Neural cell (in vitro differentiated cells): ENCODE data around the gene SORCS1. TPM values are rescaled to one million over a fixed set of nuclear protein-coding genes. Genes with fewer than 3 reads are reported as not detected.
A peak's percentile ranks its signal among the peaks of the same experiment; 100 is the strongest.

Experiments used
- H2AFZ ChIP-seq: fragments of 200-600, 300-800 bp; sonication (generic), shearing (Covaris generic); 2 replicates; pipeline ENCODE4 v1.6.0; 2014; ENCODE audit warnings: low read depth, mild to moderate bottlenecking, antibody characterized with exemption, low read length, moderate library complexity
- H3F3A ChIP-seq: fragments of 200-600 bp; shearing (Covaris generic); 2 replicates; pipeline ENCODE4 v1.6.1; 2016; ENCODE audit warnings: mild to moderate bottlenecking, moderate library complexity, mixed read lengths, antibody characterized with exemption, low read length; ENCODE audit not compliant: insufficient read depth, poor library complexity, severe bottlenecking
- H3K27ac ChIP-seq: fragments of 200-600, 300-800 bp; sonication (generic), shearing (Covaris generic); 2 replicates; pipeline ENCODE4 v1.5.1; 2014; ENCODE audit warnings: mild to moderate bottlenecking, low read length, moderate library complexity
- H3K27me3 ChIP-seq: fragments of 300-800, 200-600 bp; sonication (generic), shearing (Covaris generic); 2 replicates; pipeline ENCODE4 v1.6.0; 2014; ENCODE audit warnings: mild to moderate bottlenecking, low read depth, low read length, moderate library complexity; ENCODE audit not compliant: insufficient read depth
- H3K36me3 ChIP-seq: fragments of 300-800, 200-600 bp; sonication (generic), shearing (Covaris generic); 2 replicates; pipeline ENCODE4 v1.5.1; 2014; ENCODE audit warnings: mild to moderate bottlenecking, antibody characterized with exemption, low read length, moderate library complexity; ENCODE audit not compliant: insufficient read depth
- H3K4me2 ChIP-seq: fragments of 300-800, 200-600 bp; sonication (generic), shearing (Covaris generic); 2 replicates; pipeline ENCODE4 v1.6.0; 2014; ENCODE audit warnings: mild to moderate bottlenecking, low read length
- H3K4me3 ChIP-seq: fragments of 300-800, 200-600 bp; sonication (generic), shearing (Covaris generic); 2 replicates; pipeline ENCODE4 v1.5.1; 2014; ENCODE audit warnings: mild to moderate bottlenecking, low read length, moderate library complexity
- H3K79me2 ChIP-seq: fragments of 200-600 bp; shearing (Covaris generic); replicated peaks from 2 replicates; pipeline ENCODE4 v1.6.0; 2014; ENCODE audit warnings: mild to moderate bottlenecking, low read length, moderate library complexity; ENCODE audit not compliant: insufficient read depth
- H3K9ac ChIP-seq: fragments of 300-800, 200-600 bp; sonication (generic), shearing (Covaris generic); 2 replicates; pipeline ENCODE4 v1.6.1; 2016; ENCODE audit warnings: mild to moderate bottlenecking, low read length, mixed read lengths
- H3K9me2 ChIP-seq: fragments of 200-600 bp; shearing (Covaris generic); 2 replicates; pipeline ENCODE4 v1.6.1; 2016; ENCODE audit warnings: mild to moderate bottlenecking, low read length, mixed read lengths; ENCODE audit not compliant: insufficient read depth
- H3K9me3 ChIP-seq: fragments of 200-600, 300-800 bp; sonication (generic), shearing (Covaris generic); 2 replicates; pipeline ENCODE4 v1.6.1; 2016; ENCODE audit warnings: mild to moderate bottlenecking, mixed run types, low read length, moderate library complexity, mixed read lengths
- H4K20me1 ChIP-seq: fragments of 200-600 bp; shearing (Covaris generic); 2 replicates; pipeline ENCODE4 v1.6.1; 2016; ENCODE audit warnings: mild to moderate bottlenecking, mixed run types; ENCODE audit not compliant: insufficient read depth
- EP300 ChIP-seq: fragments of 450-650 bp; conservative IDR thresholded peaks from 2 replicates; pipeline ENCODE4 v1.6.1; 2014; ENCODE audit warnings: antibody characterized with exemption, mild to moderate bottlenecking, moderate library complexity; ENCODE audit not compliant: poor library complexity, severe bottlenecking
- EZH2 ChIP-seq: fragments of 200-600, 300-800 bp; shearing (Covaris generic), sonication (generic); IDR thresholded peaks from 2 replicates; pipeline ENCODE4 v1.6.1; 2014; ENCODE audit warnings: antibody characterized with exemption, low read length, borderline replicate concordance, mild to moderate bottlenecking; ENCODE audit not compliant: insufficient read depth, poor library complexity, severe bottlenecking
- MXI1 ChIP-seq: fragments of 450-650 bp; conservative IDR thresholded peaks from 2 replicates; pipeline ENCODE4 v1.6.1; 2014; ENCODE audit warnings: antibody characterized with exemption, mild to moderate bottlenecking; ENCODE audit not compliant: poor library complexity, severe bottlenecking
- POLR2AphosphoS5 ChIP-seq: IDR thresholded peaks from 2 replicates; pipeline ENCODE4 v1.6.1; 2012
- RAD21 ChIP-seq: fragments of 450-650 bp; conservative IDR thresholded peaks from 2 replicates; pipeline ENCODE4 v1.6.1; 2014; ENCODE audit warnings: antibody characterized with exemption, mild to moderate bottlenecking, moderate library complexity
- SMC3 ChIP-seq: fragments of 450-650 bp; conservative IDR thresholded peaks from 2 replicates; pipeline ENCODE4 v1.6.1; 2014; ENCODE audit warnings: antibody characterized with exemption, mild to moderate bottlenecking, moderate library complexity; ENCODE audit not compliant: poor library complexity
- TAF1 ChIP-seq: IDR thresholded peaks from 2 replicates; pipeline ENCODE4 v1.6.1; 2012; ENCODE audit warnings: low read depth
- polyA plus RNA-seq: library from polyadenylated mRNA; depleted of rRNA; stranded (reverse); fragments of >200 nt; gene quantifications from 2 replicates; pipeline ENCODE4 v1.2.3, GENCODE V29; 2014
- TF ChIP-seq, protein P1 (sequence below): IDR thresholded peaks from 2 replicates; pipeline ENCODE4 v1.6.1; 2012; ENCODE audit warnings: borderline replicate concordance
- TF ChIP-seq, protein P2 (sequence below): fragments of 450-650 bp; IDR thresholded peaks from 2 replicates; pipeline ENCODE4 v1.5.1; 2014; ENCODE audit warnings: antibody characterized with exemption, mild to moderate bottlenecking, moderate library complexity; ENCODE audit not compliant: poor library complexity, severe bottlenecking

SORCS1 gene
- polyA plus RNA-seq, 1 donor from 2014 or later: 27.0 TPM

DNA sequence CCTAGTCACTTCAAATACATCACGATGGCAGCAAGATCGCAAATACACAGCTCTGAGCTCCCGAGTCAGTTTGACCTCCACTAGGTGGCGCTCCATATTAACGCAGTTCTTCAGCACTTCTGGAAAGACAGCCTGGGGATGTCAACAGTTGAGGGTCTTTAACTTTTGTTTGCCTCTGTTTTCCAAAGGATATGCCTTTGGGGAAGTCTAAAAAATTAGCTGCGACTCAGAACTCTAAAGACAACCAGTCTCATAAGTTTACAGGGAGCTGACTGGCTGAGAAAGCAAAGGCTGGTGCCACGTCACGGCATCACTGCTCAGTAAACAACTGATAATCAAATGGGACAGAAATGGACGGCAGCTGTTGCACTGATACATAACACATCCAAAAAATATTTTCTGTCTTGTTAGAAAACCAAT lies 458.8 kb downstream of the SORCS1 start:
- peak; percentile 91 for TF ChIP-seq SMC3
- no peak for TF ChIP-seq TAF1
- peak; percentile 24 for TF ChIP-seq MXI1
- TF ChIP-seq EZH2: no peak
- no peak for TF ChIP-seq EP300
- no peak for TF ChIP-seq POLR2AphosphoS5
- TF ChIP-seq, protein P1, sequence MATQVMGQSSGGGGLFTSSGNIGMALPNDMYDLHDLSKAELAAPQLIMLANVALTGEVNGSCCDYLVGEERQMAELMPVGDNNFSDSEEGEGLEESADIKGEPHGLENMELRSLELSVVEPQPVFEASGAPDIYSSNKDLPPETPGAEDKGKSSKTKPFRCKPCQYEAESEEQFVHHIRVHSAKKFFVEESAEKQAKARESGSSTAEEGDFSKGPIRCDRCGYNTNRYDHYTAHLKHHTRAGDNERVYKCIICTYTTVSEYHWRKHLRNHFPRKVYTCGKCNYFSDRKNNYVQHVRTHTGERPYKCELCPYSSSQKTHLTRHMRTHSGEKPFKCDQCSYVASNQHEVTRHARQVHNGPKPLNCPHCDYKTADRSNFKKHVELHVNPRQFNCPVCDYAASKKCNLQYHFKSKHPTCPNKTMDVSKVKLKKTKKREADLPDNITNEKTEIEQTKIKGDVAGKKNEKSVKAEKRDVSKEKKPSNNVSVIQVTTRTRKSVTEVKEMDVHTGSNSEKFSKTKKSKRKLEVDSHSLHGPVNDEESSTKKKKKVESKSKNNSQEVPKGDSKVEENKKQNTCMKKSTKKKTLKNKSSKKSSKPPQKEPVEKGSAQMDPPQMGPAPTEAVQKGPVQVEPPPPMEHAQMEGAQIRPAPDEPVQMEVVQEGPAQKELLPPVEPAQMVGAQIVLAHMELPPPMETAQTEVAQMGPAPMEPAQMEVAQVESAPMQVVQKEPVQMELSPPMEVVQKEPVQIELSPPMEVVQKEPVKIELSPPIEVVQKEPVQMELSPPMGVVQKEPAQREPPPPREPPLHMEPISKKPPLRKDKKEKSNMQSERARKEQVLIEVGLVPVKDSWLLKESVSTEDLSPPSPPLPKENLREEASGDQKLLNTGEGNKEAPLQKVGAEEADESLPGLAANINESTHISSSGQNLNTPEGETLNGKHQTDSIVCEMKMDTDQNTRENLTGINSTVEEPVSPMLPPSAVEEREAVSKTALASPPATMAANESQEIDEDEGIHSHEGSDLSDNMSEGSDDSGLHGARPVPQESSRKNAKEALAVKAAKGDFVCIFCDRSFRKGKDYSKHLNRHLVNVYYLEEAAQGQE: no peak
- peak; percentile 95 for TF ChIP-seq RAD21
- TF ChIP-seq, protein P2, sequence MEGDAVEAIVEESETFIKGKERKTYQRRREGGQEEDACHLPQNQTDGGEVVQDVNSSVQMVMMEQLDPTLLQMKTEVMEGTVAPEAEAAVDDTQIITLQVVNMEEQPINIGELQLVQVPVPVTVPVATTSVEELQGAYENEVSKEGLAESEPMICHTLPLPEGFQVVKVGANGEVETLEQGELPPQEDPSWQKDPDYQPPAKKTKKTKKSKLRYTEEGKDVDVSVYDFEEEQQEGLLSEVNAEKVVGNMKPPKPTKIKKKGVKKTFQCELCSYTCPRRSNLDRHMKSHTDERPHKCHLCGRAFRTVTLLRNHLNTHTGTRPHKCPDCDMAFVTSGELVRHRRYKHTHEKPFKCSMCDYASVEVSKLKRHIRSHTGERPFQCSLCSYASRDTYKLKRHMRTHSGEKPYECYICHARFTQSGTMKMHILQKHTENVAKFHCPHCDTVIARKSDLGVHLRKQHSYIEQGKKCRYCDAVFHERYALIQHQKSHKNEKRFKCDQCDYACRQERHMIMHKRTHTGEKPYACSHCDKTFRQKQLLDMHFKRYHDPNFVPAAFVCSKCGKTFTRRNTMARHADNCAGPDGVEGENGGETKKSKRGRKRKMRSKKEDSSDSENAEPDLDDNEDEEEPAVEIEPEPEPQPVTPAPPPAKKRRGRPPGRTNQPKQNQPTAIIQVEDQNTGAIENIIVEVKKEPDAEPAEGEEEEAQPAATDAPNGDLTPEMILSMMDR: peak; percentile 91
- Histone ChIP-seq H3K9ac (no peak overlapping the region), H2AFZ (no peak overlapping the region), H3K4me2 (no peak overlapping the region), H3K79me2 (no peaks in the 10 kb centered on the region), H3K27ac (no peak overlapping the region), H3F3A (no peaks in the 10 kb centered on the region), H3K4me3 (no peak overlapping the region), H3K9me3 (no peaks in the 10 kb centered on the region), H3K36me3 (no peaks in the 10 kb centered on the region), H3K9me2 (no peaks in the 10 kb centered on the region), H3K27me3 (no peaks in the 10 kb centered on the region), H4K20me1 (no peaks in the 10 kb centered on the region)

DNA sequence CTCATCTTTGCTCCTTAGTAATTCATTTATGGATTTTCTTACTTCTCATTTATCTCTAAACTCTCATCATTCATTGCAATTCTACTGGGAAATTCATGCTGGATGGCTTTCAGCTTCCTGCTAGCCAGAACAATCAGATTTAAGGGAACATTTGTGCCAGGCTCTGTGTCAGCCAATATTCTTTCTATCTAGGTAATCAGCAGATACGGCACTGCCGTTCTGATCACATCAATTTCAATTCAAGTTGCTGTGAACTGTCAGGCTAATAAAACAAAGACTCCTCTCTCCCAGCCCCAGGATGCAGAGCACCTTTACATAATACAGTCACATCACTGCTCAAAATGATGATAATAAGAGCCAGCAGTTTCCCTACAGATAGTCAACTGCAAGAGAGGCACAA lies 468.3 kb downstream of the SORCS1 start:
- H4K20me1 ChIP-seq: no peaks in the 10 kb centered on the region

More for the DNA sequence above, 468.3 kb downstream of the SORCS1 start:
- no peaks in the 10 kb centered on the region for H3F3A ChIP-seq
- H3K4me2 ChIP-seq: no peak overlapping the region
- H2AFZ ChIP-seq: no peak overlapping the region
- H3K27ac ChIP-seq: peak overlapping the region; percentile 43
- no peaks in the 10 kb centered on the region for H3K79me2 ChIP-seq
- no peaks in the 10 kb centered on the region for H3K9me2 ChIP-seq
- H3K9ac ChIP-seq: peak overlapping the region; percentile 22
- TF ChIP-seq RAD21: no peak
- TF ChIP-seq, protein P1: no peak
- no peak for TF ChIP-seq TAF1
- no peak for TF ChIP-seq EZH2
- TF ChIP-seq POLR2AphosphoS5: no peak
- TF ChIP-seq SMC3: no peak
- TF ChIP-seq, protein P2: no peak
- TF ChIP-seq MXI1: no peak
- TF ChIP-seq EP300: no peak
- H3K36me3 ChIP-seq: peaks cover 7% of the 10 kb centered on the region
- no peaks in the 10 kb centered on the region for H3K27me3 ChIP-seq
- no peaks in the 10 kb centered on the region for H3K9me3 ChIP-seq
- no peak overlapping the region for H3K4me3 ChIP-seq
